Uterus (tissue), 2 donors: Measurements from ENCODE around the gene PCYOX1L.
"Not testable (repeated sequence)": the region's sequence is repeated elsewhere in the genome, so short reads cannot be mapped to it uniquely, and the experiment has no call there.

ENCODE experiments used
- POLR2A ChIP-seq, 2 donors: fragments of 450-650 bp; IDR thresholded peaks; one replicate each; pipeline ENCODE4 v1.6.1; 2016; ENCODE audit warnings: antibody characterized with exemption in 2 of 2, mild to moderate bottlenecking in 1 of 2, moderate library complexity in 1 of 2
- TF ChIP-seq, protein P1 (sequence below), 4 experiments: fragments of 200-600 bp in 2 of 4; fragments of 450-650 bp in 2 of 4; sonication (generic) in 2 of 4; IDR thresholded peaks; one replicate each; pipeline ENCODE4 v1.5.1; 2016 to 2019; ENCODE audit warnings: antibody characterized with exemption in 4 of 4, mild to moderate bottlenecking in 2 of 4, moderate library complexity in 1 of 4

DNA sequence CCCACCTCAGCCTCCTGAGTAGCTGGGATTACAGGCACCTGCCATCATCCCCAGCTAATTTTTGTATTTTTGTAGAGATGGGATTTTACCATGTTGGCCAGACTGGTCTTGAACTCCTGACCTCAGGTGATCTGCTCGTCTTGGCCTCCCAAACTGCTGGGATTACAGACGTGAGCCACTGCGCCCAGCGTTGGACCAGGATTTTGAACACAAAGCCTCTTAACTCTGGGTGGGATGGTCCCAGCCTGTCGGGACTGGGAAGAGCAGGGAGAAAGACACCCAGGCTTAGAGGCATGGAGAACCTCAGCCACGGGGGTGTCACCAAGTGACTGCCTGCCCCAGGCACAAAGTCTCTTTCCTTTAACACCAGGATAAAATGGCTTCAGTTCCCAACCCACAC, 33.2 kb downstream of the PCYOX1L start:
- TF ChIP-seq, protein P1, sequence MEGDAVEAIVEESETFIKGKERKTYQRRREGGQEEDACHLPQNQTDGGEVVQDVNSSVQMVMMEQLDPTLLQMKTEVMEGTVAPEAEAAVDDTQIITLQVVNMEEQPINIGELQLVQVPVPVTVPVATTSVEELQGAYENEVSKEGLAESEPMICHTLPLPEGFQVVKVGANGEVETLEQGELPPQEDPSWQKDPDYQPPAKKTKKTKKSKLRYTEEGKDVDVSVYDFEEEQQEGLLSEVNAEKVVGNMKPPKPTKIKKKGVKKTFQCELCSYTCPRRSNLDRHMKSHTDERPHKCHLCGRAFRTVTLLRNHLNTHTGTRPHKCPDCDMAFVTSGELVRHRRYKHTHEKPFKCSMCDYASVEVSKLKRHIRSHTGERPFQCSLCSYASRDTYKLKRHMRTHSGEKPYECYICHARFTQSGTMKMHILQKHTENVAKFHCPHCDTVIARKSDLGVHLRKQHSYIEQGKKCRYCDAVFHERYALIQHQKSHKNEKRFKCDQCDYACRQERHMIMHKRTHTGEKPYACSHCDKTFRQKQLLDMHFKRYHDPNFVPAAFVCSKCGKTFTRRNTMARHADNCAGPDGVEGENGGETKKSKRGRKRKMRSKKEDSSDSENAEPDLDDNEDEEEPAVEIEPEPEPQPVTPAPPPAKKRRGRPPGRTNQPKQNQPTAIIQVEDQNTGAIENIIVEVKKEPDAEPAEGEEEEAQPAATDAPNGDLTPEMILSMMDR (IDR thresholded peaks at IDR 0.05), result not testable (repeated sequence)
- TF ChIP-seq POLR2A (IDR thresholded peaks at IDR 0.05), result not testable (repeated sequence)
